LHCN-M2 (cell line): ENCODE measurements around the gene AHNAK2. TPM values are rescaled to one million over a fixed set of nuclear protein-coding genes. Genes with fewer than 3 reads are reported as not detected.

Source experiments
- DNase-seq: peaks from one replicate; pipeline ENCODE4 v3.0.0-alpha.2; 2012; ENCODE audit warnings: low read depth
- total RNA-seq: library from RNA; depleted of rRNA; stranded (reverse); fragments of >200 nt; gene quantifications from 2 replicates; pipeline ENCODE4 v1.2.3, GENCODE V29; 2014

The AHNAK2 gene
- total RNA-seq, 1 experiment from 2014 or later: 88.2 TPM

GRCh38 chr14:104986487-104987164 is 8.5 kb upstream of the AHNAK2 start:
- no peak for DNase-seq

GRCh38 chr14:104985675-104986486 is 7.7 kb upstream of the AHNAK2 start, which contains the start of gene CLBA1:
Gene CLBA1, plus strand, starts transcription at chr14:104985788. Its CDS starts 644 bp downstream, at chr14:104986432.
- DNase-seq: peak; percentile 81

DNA sequence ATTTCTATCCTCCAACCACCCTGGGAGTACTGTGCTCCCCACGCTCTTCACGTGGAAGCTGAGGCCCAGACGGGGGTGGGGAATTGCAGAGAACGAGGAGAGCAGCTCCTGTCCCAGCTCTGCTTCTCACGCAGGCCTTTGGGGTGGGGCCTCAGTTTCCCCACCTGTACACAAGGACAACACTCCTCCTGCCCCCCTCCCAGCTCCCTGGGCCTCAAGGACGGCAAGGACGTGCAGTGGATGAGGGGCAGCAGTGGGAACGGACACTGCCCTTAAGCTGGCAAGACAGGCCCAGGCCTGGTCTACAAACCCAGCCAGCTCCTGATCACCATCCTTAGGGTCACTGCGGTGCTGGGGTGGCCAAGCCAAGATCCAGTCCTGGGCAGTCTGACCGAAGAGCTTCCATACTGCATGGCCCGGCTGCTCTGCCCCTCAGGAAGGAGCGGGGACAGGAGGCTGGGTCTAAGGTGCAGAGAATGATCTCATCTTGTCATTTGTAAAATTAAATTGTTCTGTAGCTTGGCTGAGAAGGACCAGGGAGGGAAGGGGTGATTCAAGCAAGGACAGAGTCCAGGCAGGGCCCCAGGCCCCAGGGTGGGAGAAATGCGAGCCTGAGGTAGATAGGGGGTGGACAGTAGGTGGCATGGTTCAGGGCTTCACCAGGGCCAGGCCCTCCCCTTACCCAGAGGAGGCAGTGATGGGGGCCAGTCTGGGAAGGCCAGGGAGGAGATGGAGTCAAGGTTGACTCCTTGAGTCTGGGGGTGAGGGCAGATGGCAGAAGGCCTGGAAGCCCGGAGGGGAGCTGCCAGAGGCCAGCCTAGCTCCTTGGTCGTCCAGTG is 6.1 kb upstream of the AHNAK2 start:
- no peak for DNase-seq

DNA sequence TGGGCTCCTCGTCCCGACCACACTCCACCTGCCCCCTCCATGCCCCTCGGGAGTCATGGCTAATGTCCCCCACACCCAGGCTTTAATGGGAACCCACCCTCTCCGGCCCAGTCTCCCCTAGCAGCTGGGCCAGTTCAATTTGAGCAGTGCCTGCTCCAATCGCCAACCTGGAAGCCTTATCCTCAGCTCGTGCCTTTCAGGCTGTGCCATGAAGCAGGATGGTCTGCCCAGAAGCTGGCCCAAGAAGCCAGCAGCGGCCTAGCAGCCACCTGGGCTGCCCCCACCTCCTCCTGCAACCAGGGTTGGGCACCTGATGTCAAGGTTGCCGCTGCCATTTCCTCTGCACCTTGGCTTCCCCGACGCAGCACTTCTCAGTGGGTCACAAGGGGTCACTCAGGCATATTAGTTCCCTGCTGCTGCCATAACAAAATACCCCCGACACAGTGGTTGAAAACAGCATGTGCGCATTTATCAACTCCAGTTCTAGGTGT is 5.1 kb upstream of the AHNAK2 start:
- DNase-seq: no peak

GRCh38 chr14:104982548-104983230 is 4.5 kb upstream of the AHNAK2 start:
- no peak for DNase-seq

DNA sequence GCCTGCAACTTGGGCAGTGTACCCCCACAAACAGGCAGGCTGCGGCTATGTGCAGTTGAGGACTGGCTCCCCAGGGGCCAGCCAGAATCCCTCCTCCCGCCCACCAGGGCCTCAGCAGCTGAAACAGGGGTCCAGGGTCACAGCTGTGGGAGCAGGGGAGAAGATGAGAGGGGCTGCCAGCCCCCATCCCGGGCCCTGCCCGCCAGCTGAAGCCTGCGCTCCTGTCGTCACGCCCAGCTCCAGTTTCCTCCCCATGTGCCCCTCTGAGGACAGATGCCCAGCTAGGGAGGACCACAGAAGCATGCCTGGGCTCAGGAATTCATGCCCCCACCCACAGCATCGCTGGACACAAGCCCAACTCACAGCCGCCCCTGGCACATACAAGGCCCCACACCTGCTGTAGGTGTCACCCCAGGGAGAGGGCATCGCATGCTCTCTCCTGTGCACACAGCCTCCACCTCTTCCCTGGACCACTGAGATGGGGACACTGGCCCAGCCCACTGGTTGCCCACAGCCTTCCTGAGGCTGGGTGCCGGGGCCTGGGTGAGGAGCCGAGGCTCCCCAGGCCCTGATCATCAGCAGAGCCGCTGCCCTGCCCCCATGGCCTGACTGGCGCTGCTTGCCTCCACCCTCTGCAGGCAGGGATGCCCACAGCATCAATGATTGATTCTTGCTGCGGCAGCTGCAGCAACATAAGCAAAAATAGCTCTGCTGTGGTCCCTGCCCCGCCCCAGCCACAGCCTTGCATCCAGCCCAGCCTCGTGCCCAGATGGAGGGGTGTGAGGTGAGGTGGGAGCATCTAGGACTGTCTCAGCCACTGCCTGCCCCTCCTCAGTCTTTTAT is 3.7 kb upstream of the AHNAK2 start:
- DNase-seq: peak; percentile 66

- DNase-seq: no peak
Observed at GRCh38 chr14:104980611-104981531, 2.7 kb upstream of the AHNAK2 start.

- DNase-seq: no peak
Observed at GRCh38 chr14:104979758-104980610, 1.8 kb upstream of the AHNAK2 start.

- no peak for DNase-seq
Observed at GRCh38 chr14:104978746-104979691, 845 bp upstream of the AHNAK2 start.

DNA sequence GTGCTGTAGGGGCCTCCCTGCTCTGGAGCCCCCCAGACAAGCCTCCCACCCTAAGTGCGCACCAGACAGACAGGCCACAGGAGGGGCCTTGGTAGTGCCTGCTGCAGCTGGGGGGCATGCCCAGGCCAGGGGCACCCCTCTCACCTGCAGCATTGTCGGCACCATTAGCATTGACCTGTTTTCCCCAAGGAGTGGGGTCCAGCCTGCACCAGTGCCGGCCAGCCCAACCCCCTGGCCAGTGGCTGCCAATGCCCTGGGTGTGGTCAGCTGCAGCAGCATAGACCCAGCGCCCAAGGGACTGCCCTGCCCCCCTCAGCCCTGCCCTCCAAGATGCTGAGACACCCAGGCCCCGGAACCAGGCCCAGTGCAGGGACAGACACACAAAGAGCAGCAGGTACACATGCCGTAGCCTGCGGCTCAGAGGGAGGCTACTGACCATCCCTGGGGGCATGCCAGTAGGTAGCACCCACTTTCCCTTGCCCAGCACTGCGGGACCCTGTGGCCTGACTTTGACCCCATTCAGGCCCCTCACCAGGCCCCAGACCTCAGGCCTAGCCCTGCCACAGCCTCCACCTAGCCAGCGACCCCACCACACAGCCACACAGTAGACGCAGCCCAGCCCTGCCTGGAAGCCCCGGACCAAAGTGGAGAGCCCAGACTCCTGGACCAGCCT is 1.0 kb downstream of the AHNAK2 start:
- no peak for DNase-seq

DNA sequence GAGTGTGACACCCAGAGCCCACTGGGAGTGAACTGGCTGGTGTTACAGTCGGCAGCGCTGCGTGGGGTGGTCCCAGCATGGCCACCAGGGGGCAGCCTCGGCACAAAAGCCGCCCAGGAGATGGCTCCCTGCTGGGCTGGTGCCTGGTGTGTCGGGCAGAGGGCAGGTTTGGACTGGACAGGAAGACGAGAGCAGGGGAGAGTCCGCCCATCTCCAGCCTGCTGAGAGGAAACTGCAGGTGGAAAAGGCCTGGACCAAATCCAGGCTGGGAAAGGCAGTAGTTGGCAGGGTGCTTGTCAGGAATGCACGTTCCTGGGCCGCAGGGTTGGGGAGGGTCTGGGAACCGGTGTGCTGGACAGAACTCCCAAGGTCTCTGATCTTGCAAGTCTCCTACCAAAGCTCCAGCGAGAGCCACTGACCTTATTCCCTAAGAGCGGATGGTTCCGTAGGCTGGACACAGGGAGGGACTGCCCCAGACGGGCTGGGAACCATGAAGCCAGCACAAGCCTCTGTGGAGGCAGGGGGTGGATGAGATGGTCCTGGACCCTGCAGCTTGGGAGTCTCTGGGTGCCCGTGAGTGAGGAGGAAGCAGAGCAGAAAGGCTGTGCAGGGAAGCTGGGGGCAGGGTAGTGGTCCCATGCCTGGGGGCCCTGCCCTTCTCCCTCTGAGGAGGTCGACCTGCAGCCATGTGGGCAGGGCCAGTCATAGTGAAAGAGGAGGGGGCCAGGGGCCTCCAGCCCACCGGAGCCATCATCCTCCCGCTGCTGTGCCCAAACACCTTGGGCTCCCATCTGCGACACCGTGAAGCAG is 1.8 kb downstream of the AHNAK2 start:
- DNase-seq: peak; percentile 78

DNA sequence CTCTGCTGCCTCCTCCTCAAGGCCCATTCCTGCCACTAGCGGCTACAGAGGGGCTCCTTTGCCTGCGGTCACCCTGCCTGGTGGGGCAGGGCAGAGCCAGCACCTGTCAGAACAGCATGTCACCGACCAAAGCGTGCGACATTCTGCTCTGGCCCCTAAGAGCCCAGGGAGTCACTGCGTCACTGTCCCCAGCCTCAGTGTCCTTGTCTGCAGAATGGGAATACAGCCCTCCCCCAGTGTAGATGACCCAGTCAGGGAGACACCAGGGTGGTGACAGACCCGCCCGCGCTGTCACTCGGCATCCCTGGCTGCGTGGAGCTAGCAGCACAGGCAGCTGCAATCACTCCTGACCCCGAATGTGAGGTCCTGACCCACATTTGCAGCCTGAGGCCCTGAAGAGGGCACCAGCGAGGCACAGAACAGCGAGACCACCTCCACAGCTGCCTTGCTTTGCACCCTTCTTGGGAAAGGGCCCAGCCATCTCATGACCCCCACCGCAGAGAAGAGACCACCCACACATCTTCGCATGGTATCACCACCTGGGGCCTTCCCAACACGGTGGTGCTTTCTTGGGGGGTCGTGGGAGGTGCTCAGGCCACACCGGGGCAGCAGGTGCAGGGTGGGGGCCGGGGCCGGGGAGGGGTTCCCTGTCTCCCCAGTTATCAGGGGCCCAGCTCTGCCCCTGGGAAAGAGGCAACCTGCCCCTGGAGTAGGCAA is 2.5 kb downstream of the AHNAK2 start:
- no peak for DNase-seq

DNA sequence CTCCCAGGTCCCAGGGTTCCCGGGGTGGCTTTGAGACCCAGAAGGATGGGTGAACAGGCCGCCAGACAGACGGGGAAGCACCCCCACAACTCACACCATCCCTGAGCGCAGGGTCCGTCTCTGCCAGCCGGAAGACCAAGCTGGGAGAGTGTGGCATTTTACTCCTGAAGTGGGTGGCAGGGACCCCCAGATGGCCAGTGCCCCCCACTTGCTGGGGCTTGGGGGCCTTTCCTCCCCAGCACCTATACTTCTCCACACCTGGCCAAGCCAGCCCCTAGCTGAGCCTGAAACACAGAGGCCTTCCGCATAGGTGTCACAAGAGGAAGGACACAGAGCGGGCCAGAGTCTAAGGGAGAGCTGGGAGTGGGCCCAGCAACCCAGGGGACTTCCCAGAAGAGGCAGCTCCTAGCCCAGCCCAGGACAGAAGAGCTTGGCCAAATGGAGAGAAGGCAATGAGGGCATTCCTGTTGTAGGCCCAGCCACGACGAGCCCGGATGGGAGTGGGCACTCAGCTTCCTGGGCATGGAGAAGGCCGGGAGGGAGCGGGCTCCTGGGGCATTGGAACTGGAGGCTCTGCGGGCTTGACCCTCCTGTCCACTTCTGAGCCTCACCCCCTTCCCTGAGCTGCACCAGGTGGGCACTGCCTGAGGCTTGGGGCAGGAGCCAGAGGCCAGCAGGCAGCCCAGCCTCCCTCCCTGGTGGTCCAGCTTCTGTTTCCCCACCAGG is 3.3 kb downstream of the AHNAK2 start:
- no peak for DNase-seq

- DNase-seq: no peak
Observed at GRCh38 chr14:104974146-104974541, 4.0 kb downstream of the AHNAK2 start.
